Stimulated activated CD8-positive, alpha-beta memory T cell treated with anti-CD3 and anti-CD28 coated beads, Interleukin-15, amount 100 ng/mL, for 4 hours (primary cell): Measurements from ENCODE around the gene SACS.

Experiments used
- DNase-seq, 2 donors: peaks; one replicate each; pipeline ENCODE4 v3.0.0-alpha.2; 2020; ENCODE audit warnings: low read depth in 2 of 2

Gene SACS

DNA sequence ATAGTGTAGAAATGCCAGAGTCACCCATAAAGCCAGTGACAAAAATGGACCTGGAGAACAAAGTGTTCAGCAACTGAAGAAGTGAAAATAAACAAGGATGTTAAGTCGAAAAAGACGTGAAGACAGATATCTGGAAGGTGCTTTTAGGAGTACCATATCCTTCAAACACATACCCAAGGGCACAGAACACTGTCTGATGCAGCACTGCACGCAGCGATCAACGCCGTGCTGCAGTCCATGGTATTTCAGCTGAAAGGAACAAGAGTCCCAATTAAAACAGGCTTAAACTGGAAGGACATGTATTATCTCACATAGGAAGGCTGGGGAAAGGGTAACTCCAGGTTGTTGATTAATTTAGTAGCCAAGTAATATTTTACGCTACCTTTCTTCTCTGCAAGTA lies 144.5 kb downstream of the SACS start:
- DNase-seq, result no peak

DNA sequence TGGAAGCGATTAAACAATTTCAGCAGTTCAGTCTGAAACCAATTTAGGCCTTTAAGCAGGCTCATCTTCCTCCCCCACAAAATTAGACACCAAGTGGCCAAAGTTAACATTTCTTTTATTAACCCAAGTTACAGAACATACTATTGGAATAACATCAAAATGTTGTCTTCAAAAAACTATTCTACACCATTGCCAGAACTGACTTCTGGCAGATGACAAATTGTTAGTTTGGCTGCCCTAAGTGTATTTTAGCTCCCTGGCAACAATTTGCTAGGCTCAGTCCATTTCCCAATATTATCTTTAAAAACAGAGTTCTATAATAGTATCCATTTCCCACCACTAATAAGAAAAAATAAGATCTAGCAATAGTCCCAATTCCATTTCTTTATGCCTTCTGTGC lies 144.9 kb downstream of the SACS start:
- no peak for DNase-seq

DNA sequence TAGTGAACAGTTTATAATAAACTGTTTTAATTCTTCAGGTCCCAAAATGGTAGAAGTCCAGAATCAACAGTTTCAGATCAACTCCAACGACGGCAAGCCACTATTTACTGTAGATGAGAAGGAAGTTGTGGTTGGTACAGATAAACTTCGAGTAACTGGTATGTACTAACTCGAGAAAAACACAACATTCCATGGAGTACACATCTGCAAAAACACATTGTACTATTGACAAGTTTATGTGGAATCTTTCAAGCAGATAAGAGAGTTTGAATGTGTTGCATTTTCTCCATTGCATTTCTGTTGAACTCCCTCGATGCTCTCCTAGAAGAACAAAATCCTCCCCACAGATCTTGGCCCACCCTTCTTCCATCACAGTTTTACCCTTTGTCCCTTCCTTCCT lies 154.2 kb downstream of the SACS start:
- DNase-seq, result no peak
